MM.1S (cell line): ENCODE data around the gene DENND1A.
A peak's percentile ranks its signal among the peaks of the same experiment; 100 is the strongest.
"Not testable (repeated sequence)": the region's sequence is repeated elsewhere in the genome, so short reads cannot be mapped to it uniquely, and the experiment has no call there.

Experiments used
- DNase-seq: peaks from one replicate; pipeline ENCODE4 v3.0.0-alpha.2; 2015
- H2AFZ ChIP-seq: fragments of 300-600 bp; sonication (generic); 2 replicates; pipeline ENCODE4 v1.6.0; 2016; ENCODE audit warnings: antibody characterized with exemption, low read length
- H3F3A ChIP-seq: fragments of 300-600 bp; sonication (generic); 2 replicates; pipeline ENCODE4 v1.6.1; 2016; ENCODE audit warnings: mild to moderate bottlenecking, antibody characterized with exemption, low read length, moderate library complexity, mixed read lengths; ENCODE audit not compliant: insufficient read depth
- H3K27ac ChIP-seq: fragments of 300-600 bp; sonication (generic); 2 replicates; pipeline ENCODE4 v1.5.1; 2016; ENCODE audit warnings: mild to moderate bottlenecking, low read length
- H3K27me3 ChIP-seq: fragments of 300-600 bp; sonication (generic); replicated peaks from 2 replicates; pipeline ENCODE4 v1.6.0; 2016; ENCODE audit warnings: low read length; ENCODE audit not compliant: insufficient read depth
- H3K36me3 ChIP-seq: fragments of 300-600 bp; sonication (generic); replicated peaks from 2 replicates; pipeline ENCODE4 v1.6.1; 2016; ENCODE audit warnings: mild to moderate bottlenecking, low read length, mixed read lengths; ENCODE audit not compliant: insufficient read depth
- H3K4me1 ChIP-seq: fragments of 300-600 bp; sonication (generic); 2 replicates; pipeline ENCODE4 v1.6.1; 2016; ENCODE audit warnings: low read length, mixed read lengths
- H3K4me2 ChIP-seq: fragments of 300-600 bp; sonication (generic); 2 replicates; pipeline ENCODE4 v1.6.0; 2016; ENCODE audit warnings: low read depth, low read length
- H3K4me3 ChIP-seq: fragments of 300-600 bp; sonication (generic); 2 replicates; pipeline ENCODE4 v1.5.1; 2016; ENCODE audit warnings: low read length, mixed read lengths
- H3K79me2 ChIP-seq: fragments of 300-600 bp; sonication (generic); 2 replicates; pipeline ENCODE4 v1.6.1; 2016; ENCODE audit warnings: mixed run types, low read length, mixed read lengths
- H3K9ac ChIP-seq: fragments of 300-600 bp; sonication (generic); 2 replicates; pipeline ENCODE4 v1.6.1; 2016; ENCODE audit warnings: low read length, mixed read lengths
- H3K9me2 ChIP-seq: fragments of 300-600 bp; sonication (generic); replicated peaks from 2 replicates; pipeline ENCODE4 v1.6.1; 2016; ENCODE audit warnings: mild to moderate bottlenecking, low read length, mixed read lengths; ENCODE audit not compliant: insufficient read depth
- H3K9me3 ChIP-seq: fragments of 300-600 bp; sonication (generic); replicated peaks from 2 replicates; pipeline ENCODE4 v1.6.1; 2016; ENCODE audit warnings: mild to moderate bottlenecking, low read length, mixed read lengths; ENCODE audit not compliant: insufficient read depth
- H4K20me1 ChIP-seq: fragments of 300-600 bp; sonication (generic); 2 replicates; pipeline ENCODE4 v1.6.1; 2016; ENCODE audit warnings: mild to moderate bottlenecking, low read length, moderate library complexity, mixed read lengths; ENCODE audit not compliant: insufficient read depth
- EZH2 ChIP-seq: fragments of 300-600 bp; sonication (generic); optimal IDR thresholded peaks from 2 replicates; pipeline ENCODE3; 2017; ENCODE audit warnings: low read depth, mild to moderate bottlenecking, antibody characterized with exemption, low read length, mixed read lengths
- EZH2phosphoT487 ChIP-seq: fragments of 300-600 bp; sonication (generic); IDR thresholded peaks from 2 replicates; pipeline ENCODE4 v1.6.1; 2018; ENCODE audit warnings: antibody characterized with exemption, low read length
- TF ChIP-seq, protein P1 (sequence below): fragments of 300-600 bp; sonication (generic); IDR thresholded peaks from 2 replicates; pipeline ENCODE4 v1.5.1; 2016; ENCODE audit warnings: antibody characterized with exemption, low read length, mixed read lengths

The DENND1A gene

DNA sequence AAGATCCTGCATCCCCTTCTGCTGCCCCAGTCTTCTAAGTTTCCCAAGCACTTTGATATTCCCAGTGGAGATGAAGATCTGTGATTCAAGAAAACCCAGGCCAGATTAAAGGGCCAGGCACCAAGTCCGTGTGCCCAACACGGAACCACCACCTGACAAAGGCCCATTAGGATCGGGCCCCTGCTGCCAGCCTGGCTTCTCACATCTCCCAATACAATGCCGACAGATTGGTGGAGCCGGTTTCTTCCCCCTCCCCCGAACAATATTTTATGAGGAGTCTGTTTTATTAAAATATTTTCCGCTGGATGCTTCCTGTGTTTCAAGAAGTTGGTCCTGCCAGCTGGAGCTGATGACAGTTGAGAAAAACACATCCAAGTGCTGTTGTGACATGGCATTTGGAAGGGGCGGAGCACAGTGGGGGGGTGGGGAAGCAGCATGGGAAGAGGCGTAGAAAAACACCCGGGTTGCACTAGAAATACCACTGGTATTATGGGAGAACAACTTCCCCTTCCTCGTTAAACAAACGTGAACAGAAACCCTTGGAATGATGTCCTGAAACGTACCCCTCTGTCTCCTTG, 528.9 kb downstream of the DENND1A start:
- Histone ChIP-seq H3K9me3 (no peaks in the 10 kb centered on the region), H3K4me2 (no peak overlapping the region), H3K4me3 (no peak overlapping the region), H4K20me1 (no peaks in the 10 kb centered on the region), H3K9me2 (no peaks in the 10 kb centered on the region), H3K9ac (no peak overlapping the region), H3K27me3 (no peaks in the 10 kb centered on the region), H3K27ac (no peak overlapping the region), H3K4me1 (no peaks in the 10 kb centered on the region), H2AFZ (no peak overlapping the region), H3K79me2 (no peaks in the 10 kb centered on the region), H3F3A (no peaks in the 10 kb centered on the region), H3K36me3 (no peaks in the 10 kb centered on the region)
- DNase-seq: no peak
- TF ChIP-seq EZH2: no peak
- no peak for TF ChIP-seq EZH2phosphoT487
- TF ChIP-seq, protein P1, sequence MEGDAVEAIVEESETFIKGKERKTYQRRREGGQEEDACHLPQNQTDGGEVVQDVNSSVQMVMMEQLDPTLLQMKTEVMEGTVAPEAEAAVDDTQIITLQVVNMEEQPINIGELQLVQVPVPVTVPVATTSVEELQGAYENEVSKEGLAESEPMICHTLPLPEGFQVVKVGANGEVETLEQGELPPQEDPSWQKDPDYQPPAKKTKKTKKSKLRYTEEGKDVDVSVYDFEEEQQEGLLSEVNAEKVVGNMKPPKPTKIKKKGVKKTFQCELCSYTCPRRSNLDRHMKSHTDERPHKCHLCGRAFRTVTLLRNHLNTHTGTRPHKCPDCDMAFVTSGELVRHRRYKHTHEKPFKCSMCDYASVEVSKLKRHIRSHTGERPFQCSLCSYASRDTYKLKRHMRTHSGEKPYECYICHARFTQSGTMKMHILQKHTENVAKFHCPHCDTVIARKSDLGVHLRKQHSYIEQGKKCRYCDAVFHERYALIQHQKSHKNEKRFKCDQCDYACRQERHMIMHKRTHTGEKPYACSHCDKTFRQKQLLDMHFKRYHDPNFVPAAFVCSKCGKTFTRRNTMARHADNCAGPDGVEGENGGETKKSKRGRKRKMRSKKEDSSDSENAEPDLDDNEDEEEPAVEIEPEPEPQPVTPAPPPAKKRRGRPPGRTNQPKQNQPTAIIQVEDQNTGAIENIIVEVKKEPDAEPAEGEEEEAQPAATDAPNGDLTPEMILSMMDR: no peak

DNA sequence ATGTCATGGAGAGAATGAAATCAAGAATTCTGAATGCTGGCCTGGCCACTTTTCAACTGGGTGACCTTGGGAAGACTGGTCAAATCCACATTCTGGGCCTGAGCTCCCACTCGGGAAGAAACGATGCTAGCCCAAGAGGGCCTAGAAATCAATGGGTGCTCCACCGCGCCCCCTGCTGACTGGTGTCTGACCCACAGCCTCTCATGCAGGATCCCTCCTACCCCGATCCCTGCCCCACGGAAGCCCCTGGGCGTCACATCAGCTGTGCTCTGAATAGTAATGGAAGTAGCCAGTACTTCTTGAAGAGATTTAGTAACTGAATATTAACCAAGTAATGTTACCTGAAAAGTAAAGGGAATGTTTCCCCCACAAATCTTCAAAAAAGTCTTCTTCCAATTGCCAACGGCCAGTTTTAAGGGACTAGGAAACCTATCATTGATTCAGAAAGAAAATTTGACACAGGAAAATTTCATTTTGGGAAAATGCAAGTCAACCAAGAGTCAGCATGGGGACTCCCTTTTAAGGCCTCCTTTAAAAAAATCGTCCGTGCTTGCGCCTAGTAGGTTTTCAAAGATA, 530.0 kb downstream of the DENND1A start:
- H3K9me2 ChIP-seq: no peaks in the 10 kb centered on the region
- no peaks in the 10 kb centered on the region for H3K36me3 ChIP-seq
- no peak overlapping the region for H3K4me2 ChIP-seq
- no peaks in the 10 kb centered on the region for H3F3A ChIP-seq
- no peaks in the 10 kb centered on the region for H4K20me1 ChIP-seq
- H3K79me2 ChIP-seq: no peaks in the 10 kb centered on the region
- no peak overlapping the region for H3K9ac ChIP-seq
- no peaks in the 10 kb centered on the region for H3K27me3 ChIP-seq
- no peak overlapping the region for H3K4me3 ChIP-seq
- no peak overlapping the region for H2AFZ ChIP-seq
- H3K27ac ChIP-seq: no peak overlapping the region
- H3K4me1 ChIP-seq: no peaks in the 10 kb centered on the region
- H3K9me3 ChIP-seq: no peaks in the 10 kb centered on the region
- TF ChIP-seq EZH2: no peak
- TF ChIP-seq, protein P1: peak; percentile 63
- no peak for DNase-seq

GRCh38 chr9:123398938-123399337, 531.0 kb downstream of the DENND1A start:
- H3K4me1 ChIP-seq, H3K27me3 ChIP-seq, H2AFZ ChIP-seq, H3K79me2 ChIP-seq, H3K27ac ChIP-seq, H3K4me3 ChIP-seq, H3K9ac ChIP-seq, H3F3A ChIP-seq, H3K4me2 ChIP-seq, H3K36me3 ChIP-seq, DNase-seq, H3K9me2 ChIP-seq, H3K9me3 ChIP-seq, H4K20me1 ChIP-seq: not testable (repeated sequence)

GRCh38 chr9:123397975-123398374, 532.0 kb downstream of the DENND1A start:
- Histone ChIP-seq H4K20me1 (no peaks in the 10 kb centered on the region), H3K79me2 (no peaks in the 10 kb centered on the region), H3K27me3 (no peaks in the 10 kb centered on the region), H3K9me3 (no peaks in the 10 kb centered on the region), H3K4me2 (no peak overlapping the region), H2AFZ (no peak overlapping the region), H3K9ac (no peak overlapping the region), H3F3A (no peaks in the 10 kb centered on the region), H3K27ac (no peak overlapping the region), H3K9me2 (no peaks in the 10 kb centered on the region), H3K4me1 (no peaks in the 10 kb centered on the region), H3K4me3 (no peak overlapping the region), H3K36me3 (no peaks in the 10 kb centered on the region)
- TF ChIP-seq EZH2phosphoT487 (no peak), EZH2 (no peak)
- TF ChIP-seq, protein P1: no peak
- no peak for DNase-seq
